Measurements from ENCODE around the gene WDR81. TPM values are rescaled to one million over a fixed set of nuclear protein-coding genes. Genes with fewer than 3 reads are reported as not detected.

Gene WDR81
- total and polyA plus RNA-seq, 2 experiments from 2014 or later = 4.4 to 23.9 TPM

DNA sequence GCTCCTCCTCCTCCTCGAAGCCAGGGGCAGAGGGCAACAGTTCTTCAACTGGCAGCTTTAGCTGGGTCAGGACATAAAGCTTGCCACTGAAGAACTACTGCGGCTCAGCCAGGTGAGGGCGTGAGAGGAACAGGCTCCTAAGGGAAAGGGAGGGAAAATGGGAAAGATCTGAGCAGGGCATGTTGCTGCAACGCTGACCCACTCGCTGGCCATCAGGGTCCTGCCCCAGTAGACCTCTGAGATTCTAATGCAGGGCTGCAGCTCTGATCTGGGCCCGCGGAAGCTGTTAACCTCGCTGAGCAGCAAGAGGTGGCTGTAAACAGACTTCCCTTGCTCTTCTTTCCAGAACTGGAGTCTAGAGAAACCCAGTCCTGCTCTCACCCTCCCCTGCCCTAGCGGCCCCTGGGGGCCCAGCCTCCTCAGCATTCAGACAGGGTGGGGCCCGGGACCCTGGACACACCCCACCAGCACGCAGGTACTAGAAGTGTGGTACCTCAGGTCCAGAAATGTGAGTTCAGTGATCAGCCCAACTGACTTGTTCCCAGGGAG lies 10.6 kb upstream of the WDR81 start:
- Histone ChIP-seq H3K79me2 (ENCODE audit: insufficient read depth) (peaks cover 40% of the 10 kb centered on the region), H3K9me2 (ENCODE audit: insufficient read depth) (no peaks in the 10 kb centered on the region), H3K4me3 (peak overlapping the region; percentile 94), H3K36me3 (ENCODE audit: low read depth) (peaks cover 30% of the 10 kb centered on the region), H3K9ac (peak overlapping the region; percentile 99), H3K27ac (peak overlapping the region; percentile 80), H4K20me1 (ENCODE audit: insufficient read depth) (peaks cover 21% of the 10 kb centered on the region; the same call in 1 of the 2 replicates), H3K9me3 (ENCODE audit: low read depth) (no peaks in the 10 kb centered on the region), H3K27me3 (replicated peaks; ENCODE audit: insufficient read depth) (no peaks in the 10 kb centered on the region), H3F3A (ENCODE audit: insufficient read depth) (peaks cover 34% of the 10 kb centered on the region), H2AFZ (no peak overlapping the region), H3K4me2 (ENCODE audit: unreplicated experiment) (peak overlapping the region; percentile 96), H3K4me1 (ENCODE audit: insufficient read depth) (peaks cover 42% of the 10 kb centered on the region)
- peak; percentile 48 for DNase-seq
- in situ Hi-C loops (cut with MboI) = no loop called here
- 12 to 14% methylated on average over 11 of the region's 11 CpGs for WGBS, 2 experiments (ENCODE audit: low coverage in 1 of 2, low lambda C conversion rate in 2 of 2, missing lambda C conversion rate in 2 of 2)
- no peak for TF ChIP-seq EZH2 (IDR thresholded peaks at IDR 0.05; ENCODE audit: insufficient read depth, poor library complexity, severe bottlenecking)

DNA sequence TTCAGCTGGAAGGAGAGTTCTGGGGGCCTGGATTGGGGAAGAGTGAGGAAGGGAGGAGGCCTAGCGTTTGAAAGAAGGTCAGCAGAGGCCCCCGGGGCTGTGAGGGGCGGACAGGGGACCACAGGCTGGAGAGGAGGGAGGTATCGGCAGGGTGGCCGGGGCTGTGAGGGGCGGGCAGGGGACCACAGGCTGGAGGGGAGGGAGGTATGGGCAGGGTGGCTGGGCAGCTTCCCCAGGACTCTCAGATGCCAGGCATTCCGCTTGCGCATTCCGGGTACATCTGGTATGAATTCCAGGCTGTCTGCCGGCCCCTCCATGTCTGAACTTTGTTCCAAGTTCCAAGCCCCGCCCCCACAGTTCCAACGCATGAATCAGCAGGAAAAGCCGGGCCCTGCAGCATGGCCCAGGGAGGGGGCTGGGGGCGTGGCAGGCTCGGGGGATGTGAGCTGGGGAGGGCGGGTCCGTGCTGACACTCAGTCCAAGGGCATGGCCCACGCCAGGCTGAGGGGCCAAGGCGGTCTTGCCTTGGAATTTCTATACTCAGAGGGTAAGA lies 10.0 kb upstream of the WDR81 start:
- no peaks in the 10 kb centered on the region for H3K27me3 ChIP-seq (replicated peaks; ENCODE audit: insufficient read depth)
- peaks cover 21% of the 10 kb centered on the region; the same call in 1 of the 2 replicates for H4K20me1 ChIP-seq (ENCODE audit: insufficient read depth)
- in situ Hi-C loops (cut with MboI) = no loop called here
- H3K36me3 ChIP-seq (ENCODE audit: low read depth) = peaks cover 30% of the 10 kb centered on the region
- H3K79me2 ChIP-seq (ENCODE audit: insufficient read depth) = peaks cover 40% of the 10 kb centered on the region
- peaks cover 42% of the 10 kb centered on the region for H3K4me1 ChIP-seq (ENCODE audit: insufficient read depth)
- peak overlapping the region; percentile 98 for H3K27ac ChIP-seq
- peak overlapping the region; percentile 99 for H3K9ac ChIP-seq
- H3K9me3 ChIP-seq (ENCODE audit: low read depth) = no peaks in the 10 kb centered on the region
- peak overlapping the region; percentile 94 for H3K4me3 ChIP-seq
- peak overlapping the region; percentile 96 for H3K4me2 ChIP-seq (ENCODE audit: unreplicated experiment)
- peaks cover 34% of the 10 kb centered on the region for H3F3A ChIP-seq (ENCODE audit: insufficient read depth)
- 0 to 2% methylated on average over 13 to 16 of the region's 19 CpGs for WGBS, 2 experiments (ENCODE audit: low coverage in 1 of 2, low lambda C conversion rate in 2 of 2, missing lambda C conversion rate in 2 of 2)
- TF ChIP-seq EZH2phosphoT487 (IDR thresholded peaks at IDR 0.05; ENCODE audit: insufficient read depth, low read depth) (no peak), EZH2 (IDR thresholded peaks at IDR 0.05; ENCODE audit: insufficient read depth, poor library complexity, severe bottlenecking) (no peak)
- DNase-seq = peak; percentile 100
- H2AFZ ChIP-seq = no peak overlapping the region
- no peaks in the 10 kb centered on the region for H3K9me2 ChIP-seq (ENCODE audit: insufficient read depth)

DNA sequence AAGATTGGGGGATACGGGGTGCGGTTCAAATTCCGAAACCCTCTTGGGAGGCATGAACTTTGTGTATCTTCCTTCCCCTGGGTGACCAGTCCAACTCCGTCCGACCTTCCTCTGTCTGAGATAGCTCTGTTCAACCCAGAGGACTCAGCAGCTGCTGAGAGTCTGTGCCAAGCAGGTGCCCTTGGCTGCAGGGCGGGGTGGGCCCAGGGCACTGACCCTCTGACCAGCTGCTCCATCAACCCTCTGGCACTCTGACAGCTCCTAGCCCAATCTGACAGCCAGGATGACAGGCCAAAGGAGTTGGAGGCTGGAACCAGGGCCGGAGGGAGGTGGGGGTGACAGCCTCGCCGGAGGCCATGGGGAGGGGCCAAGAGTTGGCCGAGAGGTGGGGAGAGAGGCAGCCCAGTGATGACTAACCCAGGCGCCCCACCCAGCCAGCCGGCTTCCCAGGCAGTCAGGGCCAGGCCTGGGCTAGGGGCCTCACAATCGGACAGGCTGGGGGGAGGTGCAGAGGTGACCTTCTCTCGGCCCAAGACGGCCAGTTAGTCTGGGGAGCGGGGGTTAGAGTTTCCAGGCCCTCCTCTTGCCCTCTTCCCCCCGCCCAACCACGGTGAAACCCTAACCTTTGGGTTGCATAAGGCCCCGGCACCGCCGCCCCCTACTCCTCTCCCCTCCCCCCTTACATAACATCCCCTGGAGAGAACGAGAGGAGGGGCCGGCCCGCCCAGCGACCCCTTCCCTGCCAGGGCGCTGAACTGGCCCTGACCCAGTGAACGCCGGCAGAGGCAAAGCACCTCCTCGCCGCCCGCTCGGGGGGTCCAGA lies 9.3 kb upstream of the WDR81 start:
- Histone ChIP-seq H3K36me3 (ENCODE audit: low read depth) (peaks cover 30% of the 10 kb centered on the region), H3K9ac (peak overlapping the region; percentile 99), H3K27ac (peak overlapping the region; percentile 98), H3K9me3 (ENCODE audit: low read depth) (no peaks in the 10 kb centered on the region), H3K79me2 (ENCODE audit: insufficient read depth) (peaks cover 40% of the 10 kb centered on the region), H3F3A (ENCODE audit: insufficient read depth) (peaks cover 34% of the 10 kb centered on the region), H3K4me1 (ENCODE audit: insufficient read depth) (peaks cover 42% of the 10 kb centered on the region), H3K4me2 (ENCODE audit: unreplicated experiment) (peak overlapping the region; percentile 84), H3K27me3 (replicated peaks; ENCODE audit: insufficient read depth) (no peaks in the 10 kb centered on the region), H3K9me2 (ENCODE audit: insufficient read depth) (no peaks in the 10 kb centered on the region), H4K20me1 (ENCODE audit: insufficient read depth) (peaks cover 21% of the 10 kb centered on the region; the same call in 1 of the 2 replicates), H3K4me3 (peak overlapping the region; percentile 94), H2AFZ (no peak overlapping the region)
- TF ChIP-seq EZH2 (IDR thresholded peaks at IDR 0.05; ENCODE audit: insufficient read depth, poor library complexity, severe bottlenecking) (no peak), EZH2phosphoT487 (IDR thresholded peaks at IDR 0.05; ENCODE audit: insufficient read depth, low read depth) (no peak)
- WGBS, 2 experiments (ENCODE audit: low coverage in 1 of 2, low lambda C conversion rate in 2 of 2, missing lambda C conversion rate in 2 of 2) = 0 to 2% methylated on average over 15 to 30 of the region's 32 CpGs
- in situ Hi-C loops (cut with MboI) = no loop called here
- DNase-seq = peak; percentile 96

DNA sequence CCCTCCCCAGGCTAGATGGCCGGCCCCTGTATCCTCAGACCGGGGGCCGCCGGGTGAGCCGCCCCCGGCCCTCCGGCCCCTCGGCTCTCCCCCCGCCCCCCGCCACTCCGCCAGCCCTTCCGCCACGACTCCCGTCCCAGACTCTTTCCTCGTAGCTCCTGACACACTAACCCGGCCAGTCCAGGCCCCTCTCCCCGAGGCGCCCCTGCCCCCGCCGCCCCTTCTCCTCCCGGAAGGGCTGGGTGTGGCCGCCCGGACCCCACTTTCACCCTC lies 8.8 kb upstream of the WDR81 start:
- H3K9me3 ChIP-seq (ENCODE audit: low read depth) = no peaks in the 10 kb centered on the region
- peaks cover 40% of the 10 kb centered on the region for H3K79me2 ChIP-seq (ENCODE audit: insufficient read depth)
- no peak for TF ChIP-seq EZH2 (IDR thresholded peaks at IDR 0.05; ENCODE audit: insufficient read depth, poor library complexity, severe bottlenecking)
- no peak for TF ChIP-seq EZH2phosphoT487 (IDR thresholded peaks at IDR 0.05; ENCODE audit: insufficient read depth, low read depth)
- no peak for DNase-seq
- H3K4me3 ChIP-seq = peak overlapping the region; percentile 94
- H4K20me1 ChIP-seq (ENCODE audit: insufficient read depth) = peaks cover 21% of the 10 kb centered on the region; the same call in 1 of the 2 replicates
- H3K36me3 ChIP-seq (ENCODE audit: low read depth) = peaks cover 30% of the 10 kb centered on the region
- H3K27ac ChIP-seq = peak overlapping the region; percentile 98
- H3K4me1 ChIP-seq (ENCODE audit: insufficient read depth) = peaks cover 41% of the 10 kb centered on the region
- in situ Hi-C loops (cut with MboI) = no loop called here
- H3K9me2 ChIP-seq (ENCODE audit: insufficient read depth) = no peaks in the 10 kb centered on the region
- peaks cover 34% of the 10 kb centered on the region for H3F3A ChIP-seq (ENCODE audit: insufficient read depth)
- H3K4me2 ChIP-seq (ENCODE audit: unreplicated experiment) = peak overlapping the region; percentile 84
- no peaks in the 10 kb centered on the region for H3K27me3 ChIP-seq (replicated peaks; ENCODE audit: insufficient read depth)
- no peak overlapping the region for H2AFZ ChIP-seq
- H3K9ac ChIP-seq = peak overlapping the region; percentile 99
- WGBS, 2 experiments (ENCODE audit: low coverage in 1 of 2, low lambda C conversion rate in 2 of 2, missing lambda C conversion rate in 2 of 2) = 0 to 1% methylated on average over 2 to 23 of the region's 23 CpGs
